H7 (cell line): ENCODE data around the gene ITGA11. TPM values are rescaled to one million over a fixed set of nuclear protein-coding genes. Genes with fewer than 3 reads are reported as not detected.

ENCODE experiments used
- DNase-seq: peaks from one replicate; pipeline ENCODE4 v3.0.0; 2012
- H3K27me3 ChIP-seq: 2 replicates; pipeline ENCODE4 v1.6.0; 2011; ENCODE audit warnings: mild to moderate bottlenecking, low read length; ENCODE audit not compliant: control insufficient read depth, insufficient read depth
- H3K36me3 ChIP-seq: replicated peaks from 2 replicates; pipeline ENCODE4 v1.5.1; 2011; ENCODE audit warnings: low read length; ENCODE audit not compliant: control insufficient read depth, insufficient read depth
- H3K4me3 ChIP-seq: 2 replicates; pipeline ENCODE4 v1.5.1; 2011; ENCODE audit warnings: low read depth, mild to moderate bottlenecking, control low read depth, low read length, moderate library complexity; ENCODE audit not compliant: insufficient read depth
- total RNA-seq: library from RNA; depleted of rRNA; stranded (reverse); fragments of >200 nt; shearing (Covaris generic); gene quantifications from 2 replicates; pipeline ENCODE4 v1.2.3, GENCODE V29; 2014

The ITGA11 gene
- total RNA-seq, 1 experiment from 2014 or later: 0.03 TPM

GRCh38 chr15:68277603-68278344 lies 154.2 kb downstream of the ITGA11 start, which contains the start of gene FEM1B:
Gene FEM1B (plus strand): TSS chr15:68277745. CDS start chr15:68278418, 673 bp downstream.
- Histone ChIP-seq H3K27me3 (no peaks in the 10 kb centered on the region), H3K4me3 (peak within 1 kb of the TSS; percentile 95), H3K36me3 (no peaks in the 10 kb centered on the region)
- peak; percentile 92 for DNase-seq

GRCh38 chr15:68277131-68277602 lies 154.8 kb downstream of the ITGA11 start:
- DNase-seq: peak; percentile 66
- no peaks in the 10 kb centered on the region for H3K27me3 ChIP-seq
- peak overlapping the region; percentile 95 for H3K4me3 ChIP-seq
- no peaks in the 10 kb centered on the region for H3K36me3 ChIP-seq

GRCh38 chr15:68276668-68277067 lies 155.3 kb downstream of the ITGA11 start:
- no peak for DNase-seq
- no peaks in the 10 kb centered on the region for H3K27me3 ChIP-seq
- peak overlapping the region; percentile 95 for H3K4me3 ChIP-seq
- H3K36me3 ChIP-seq: no peaks in the 10 kb centered on the region

- DNase-seq: no peak
- H3K4me3 ChIP-seq: no peak overlapping the region
Measured at GRCh38 chr15:68275165-68275746, 156.7 kb downstream of the ITGA11 start.

GRCh38 chr15:68274201-68274848 lies 157.6 kb downstream of the ITGA11 start:
- Histone ChIP-seq H3K27me3 (no peaks in the 10 kb centered on the region), H3K36me3 (no peaks in the 10 kb centered on the region), H3K4me3 (no peak overlapping the region)
- DNase-seq: no peak

More at GRCh38 chr15:68275165-68275746, 156.7 kb downstream of the ITGA11 start:
- Histone ChIP-seq H3K27me3 (no peaks in the 10 kb centered on the region), H3K36me3 (no peaks in the 10 kb centered on the region)

GRCh38 chr15:68272721-68273271 lies 159.2 kb downstream of the ITGA11 start:
- H3K27me3 ChIP-seq: no peaks in the 10 kb centered on the region
- no peak overlapping the region for H3K4me3 ChIP-seq
- DNase-seq: no peak
- no peaks in the 10 kb centered on the region for H3K36me3 ChIP-seq

- DNase-seq: peak; percentile 33
- no peak overlapping the region for H3K4me3 ChIP-seq
Measured at GRCh38 chr15:68271854-68272471, 160.0 kb downstream of the ITGA11 start.

GRCh38 chr15:68268405-68268804 lies 163.6 kb downstream of the ITGA11 start:
- DNase-seq: no peak
- no peaks in the 10 kb centered on the region for H3K27me3 ChIP-seq
- H3K4me3 ChIP-seq: no peak overlapping the region
- H3K36me3 ChIP-seq: no peaks in the 10 kb centered on the region

More at GRCh38 chr15:68271854-68272471, 160.0 kb downstream of the ITGA11 start:
- Histone ChIP-seq H3K36me3 (no peaks in the 10 kb centered on the region), H3K27me3 (no peaks in the 10 kb centered on the region)

- no peak for DNase-seq
- Histone ChIP-seq H3K36me3 (no peaks in the 10 kb centered on the region), H3K27me3 (no peaks in the 10 kb centered on the region), H3K4me3 (no peak overlapping the region)
Measured at GRCh38 chr15:68265674-68266073, 166.3 kb downstream of the ITGA11 start.

GRCh38 chr15:68265081-68265480 lies 166.9 kb downstream of the ITGA11 start:
- Histone ChIP-seq H3K36me3 (no peaks in the 10 kb centered on the region), H3K4me3 (no peak overlapping the region), H3K27me3 (no peaks in the 10 kb centered on the region)
- DNase-seq: no peak

- no peaks in the 10 kb centered on the region for H3K27me3 ChIP-seq
- H3K4me3 ChIP-seq: no peak overlapping the region
- H3K36me3 ChIP-seq: no peaks in the 10 kb centered on the region
- no peak for DNase-seq
Measured at GRCh38 chr15:68264282-68264681, 167.7 kb downstream of the ITGA11 start.

GRCh38 chr15:68262514-68263356 lies 169.2 kb downstream of the ITGA11 start:
- Histone ChIP-seq H3K27me3 (no peaks in the 10 kb centered on the region), H3K36me3 (no peaks in the 10 kb centered on the region), H3K4me3 (no peak overlapping the region)
- no peak for DNase-seq

GRCh38 chr15:68261980-68262379 lies 170.0 kb downstream of the ITGA11 start:
- Histone ChIP-seq H3K4me3 (no peak overlapping the region), H3K27me3 (no peaks in the 10 kb centered on the region), H3K36me3 (no peaks in the 10 kb centered on the region)
- no peak for DNase-seq
